GM10847 (cell line): Measurements from ENCODE around the gene KSR1.

ENCODE experiments used
- POLR2A ChIP-seq: IDR thresholded peaks from 2 replicates; pipeline ENCODE4 v1.6.1; 2011; ENCODE audit not compliant: insufficient read length; ENCODE audit errors: extremely low read depth

The KSR1 gene

DNA sequence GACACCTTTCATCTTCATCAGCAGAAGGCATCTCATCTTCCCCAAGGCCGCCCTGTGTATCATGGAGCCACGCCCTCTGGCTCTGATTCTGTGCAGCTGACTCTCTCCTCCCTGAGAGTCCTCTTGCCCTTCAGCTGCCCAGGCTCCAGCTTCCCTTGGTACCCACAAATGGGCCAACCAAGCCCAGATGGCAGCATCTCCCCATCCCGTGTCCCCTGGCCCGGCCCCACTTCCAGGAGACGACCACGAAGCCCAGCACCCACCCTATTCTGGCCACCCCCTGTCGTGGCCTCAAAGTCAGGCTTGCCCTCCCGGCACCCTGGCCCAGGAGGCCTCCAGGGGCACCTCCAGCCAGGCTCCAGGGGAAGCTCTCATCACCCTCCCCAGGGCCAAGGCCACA lies 31.3 kb upstream of the KSR1 start:
- no peak for TF ChIP-seq POLR2A

GRCh38 chr17:27425991-27426390 lies 30.3 kb upstream of the KSR1 start:
- TF ChIP-seq POLR2A, result no peak

- no peak for TF ChIP-seq POLR2A
Measured at GRCh38 chr17:27428781-27429505, 27.3 kb upstream of the KSR1 start.

- no peak for TF ChIP-seq POLR2A
Measured at GRCh38 chr17:27429666-27430382, 26.4 kb upstream of the KSR1 start.

- TF ChIP-seq POLR2A, result no peak
Measured at GRCh38 chr17:27430383-27430840, 25.8 kb upstream of the KSR1 start.

- no peak for TF ChIP-seq POLR2A
Measured at GRCh38 chr17:27430882-27431491, 25.3 kb upstream of the KSR1 start.

DNA sequence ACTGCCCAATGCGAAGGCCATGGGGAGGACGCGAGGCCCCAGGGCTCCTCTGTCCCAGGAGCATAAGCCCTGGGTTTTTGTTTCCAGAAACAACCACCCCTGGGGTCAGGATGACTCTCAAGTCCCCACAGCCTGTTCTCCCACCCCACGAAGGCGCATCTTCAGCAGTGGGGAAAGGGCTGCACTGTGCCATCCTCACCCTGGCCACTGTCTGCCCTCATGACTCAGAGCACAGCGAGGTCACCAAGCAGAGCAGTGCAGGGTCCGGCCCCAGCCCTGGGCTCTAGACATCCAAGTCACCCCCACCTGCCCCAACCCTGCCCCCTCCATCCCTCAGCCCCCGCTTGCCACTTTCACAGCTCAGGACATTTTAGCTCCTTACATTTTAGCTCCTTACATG lies 22.7 kb upstream of the KSR1 start:
- TF ChIP-seq POLR2A, result no peak

- no peak for TF ChIP-seq POLR2A
Measured at GRCh38 chr17:27438348-27438998, 17.8 kb upstream of the KSR1 start.

DNA sequence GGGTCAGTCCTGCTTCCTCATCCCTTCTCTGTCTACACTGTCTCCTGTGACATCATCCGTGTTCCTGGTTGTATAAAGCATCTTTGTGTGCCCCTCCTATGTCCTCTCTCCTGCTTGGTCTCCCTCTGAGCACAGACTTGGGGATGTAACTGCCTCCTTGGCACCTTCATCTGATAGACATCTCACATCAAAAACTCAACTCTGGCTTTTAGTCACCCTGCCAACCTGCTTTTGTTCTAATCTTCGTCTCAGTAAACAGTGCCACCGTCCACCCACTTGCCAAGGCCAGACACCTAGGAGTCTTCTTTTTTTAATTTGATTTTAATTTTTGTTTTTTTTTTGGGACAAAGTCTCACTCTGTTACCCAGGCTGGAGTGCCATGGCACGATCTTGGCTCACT lies 16.9 kb upstream of the KSR1 start:
- no peak for TF ChIP-seq POLR2A

DNA sequence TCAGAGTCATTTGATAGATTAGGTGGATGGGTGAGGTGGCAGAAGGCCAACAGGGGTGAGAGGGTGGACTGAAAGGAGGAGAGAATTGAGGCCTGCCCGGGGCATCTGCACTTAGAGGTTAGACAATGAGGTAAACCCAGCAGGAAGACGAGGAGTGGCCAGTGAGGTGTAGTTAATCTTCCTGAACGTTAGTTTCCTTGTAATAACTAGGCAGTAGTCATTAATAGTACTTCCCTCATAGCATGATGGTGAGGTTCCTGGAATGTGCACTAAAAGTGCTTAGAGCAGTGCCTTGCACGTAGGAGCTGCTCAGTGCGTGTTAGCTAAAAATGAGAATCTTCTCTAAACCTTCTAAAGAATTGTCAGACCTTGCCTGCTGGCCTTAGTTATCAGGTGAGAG lies 13.5 kb upstream of the KSR1 start:
- no peak for TF ChIP-seq POLR2A

DNA sequence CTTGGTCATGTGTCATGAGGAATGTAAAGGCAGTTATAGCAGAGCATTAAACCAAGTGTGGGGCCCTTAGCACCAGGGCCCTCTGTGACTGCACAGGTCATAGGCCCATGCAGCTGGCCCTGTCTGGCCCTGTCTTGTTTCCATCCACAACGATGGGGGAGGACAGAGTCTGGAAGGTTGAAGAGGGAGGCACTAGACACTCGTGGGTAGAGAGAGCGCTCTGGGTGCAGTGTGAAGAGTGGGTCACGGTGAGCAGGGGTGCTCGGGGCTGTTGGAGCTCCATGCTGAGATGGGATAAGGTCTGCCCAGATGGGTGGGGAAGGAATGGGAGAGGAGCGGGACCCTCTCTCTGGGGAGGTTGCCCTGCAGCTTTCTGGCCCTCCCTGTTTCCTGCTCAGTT lies 12.8 kb upstream of the KSR1 start:
- TF ChIP-seq POLR2A, result no peak

DNA sequence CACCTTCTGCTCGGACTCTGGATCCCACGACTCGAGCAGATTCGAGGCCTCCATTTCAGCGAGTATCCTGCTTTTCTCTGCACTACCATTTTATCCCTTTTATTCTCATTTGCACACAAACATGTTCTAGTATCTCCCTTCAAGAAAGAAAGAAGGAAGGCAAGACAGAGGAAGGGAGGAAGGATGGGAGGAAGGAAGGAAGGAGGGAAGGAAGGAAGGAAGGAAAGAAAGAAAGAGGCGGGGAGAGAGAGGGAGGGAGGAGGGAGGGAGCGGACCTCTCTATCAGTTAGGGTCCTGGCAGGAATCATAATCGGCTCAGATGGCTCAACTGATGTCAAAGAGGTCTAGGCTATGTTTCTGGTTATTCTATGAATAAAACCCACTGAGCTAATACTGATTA lies 10.3 kb upstream of the KSR1 start:
- no peak for TF ChIP-seq POLR2A

GRCh38 chr17:27446569-27447301 lies 9.5 kb upstream of the KSR1 start:
- no peak for TF ChIP-seq POLR2A

DNA sequence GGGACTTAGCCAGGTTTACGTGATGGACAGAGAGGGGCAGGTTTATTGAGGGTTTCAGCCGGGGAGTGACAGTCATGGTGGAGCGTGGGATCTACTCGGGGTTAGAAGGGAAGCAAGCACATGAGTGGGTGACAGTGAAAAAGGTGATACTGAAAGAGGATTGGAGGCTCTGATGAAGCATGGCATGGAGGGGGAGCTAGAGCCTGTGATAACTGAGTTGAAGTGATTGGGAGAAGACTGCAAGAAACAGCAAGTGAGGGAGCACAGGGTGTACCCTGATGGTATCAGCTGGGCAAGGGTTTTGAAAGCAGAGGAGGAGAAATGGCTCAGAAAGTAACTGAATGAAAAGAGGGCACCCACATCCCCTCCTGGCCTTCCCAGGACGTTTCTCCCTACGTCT lies 6.7 kb upstream of the KSR1 start:
- no peak for TF ChIP-seq POLR2A

GRCh38 chr17:27449988-27450387 lies 6.3 kb upstream of the KSR1 start:
- no peak for TF ChIP-seq POLR2A
